COLO829 (cell line): ENCODE data around the gene SULT1A3.
A peak's percentile ranks its signal among the peaks of the same experiment; 100 is the strongest.
"Not testable (repeated sequence)": the region's sequence is repeated elsewhere in the genome, so short reads cannot be mapped to it uniquely, and the experiment has no call there.

Source experiments
- DNase-seq: peaks from one replicate; pipeline ENCODE4 v3.0.0; 2012; ENCODE audit warnings: low spot score

Gene SULT1A3

DNA sequence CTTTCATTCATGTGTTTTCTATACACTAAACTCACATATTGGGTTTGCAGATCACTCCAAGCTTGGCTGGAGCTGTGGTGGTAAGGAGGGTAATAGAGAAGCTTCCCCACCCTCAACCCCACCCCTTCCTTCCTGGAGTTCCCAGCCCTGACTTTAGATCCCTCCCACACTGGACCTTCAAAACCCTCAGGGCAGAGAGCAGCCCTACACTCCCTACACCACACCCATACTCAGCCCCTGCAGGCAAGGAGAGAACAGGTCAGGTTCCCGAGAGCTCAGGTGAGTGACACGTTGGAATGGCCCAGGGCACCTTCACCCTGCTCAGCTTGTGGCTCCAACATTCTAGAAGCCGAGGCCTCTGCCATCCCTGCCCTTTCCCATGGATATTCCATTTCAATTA is at the start of gene SULT1A3:
Gene SULT1A3, plus strand, starts transcription at position 207 of the 400 bp plus-strand sequence. CDS start 1,474 bp downstream, outside the sequence.
- DNase-seq = not testable (repeated sequence)

GRCh38 chr16:30151091-30151490 is 48.0 kb upstream of the SULT1A3 start:
- no peak for DNase-seq

DNA sequence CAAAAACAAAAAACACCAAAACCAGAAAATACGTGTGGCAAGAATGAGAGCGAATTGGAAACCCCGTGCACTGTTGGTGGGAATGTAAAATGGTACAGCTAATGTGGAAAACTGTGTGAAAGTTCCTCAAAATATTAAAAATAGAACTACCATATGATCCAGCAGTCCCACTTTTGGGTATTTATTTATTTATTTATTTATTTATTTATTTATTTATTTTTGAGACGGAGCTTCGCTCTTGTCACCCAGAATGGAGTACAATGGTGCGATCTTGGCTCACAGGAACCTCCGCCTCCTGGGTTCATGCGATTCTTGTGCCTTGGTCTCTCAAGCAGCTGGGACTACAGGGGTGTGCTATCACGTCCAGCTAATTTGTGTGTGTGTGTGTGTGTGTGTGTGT is 46.5 kb upstream of the SULT1A3 start:
- no peak for DNase-seq

GRCh38 chr16:30155188-30155587 is 43.9 kb upstream of the SULT1A3 start:
- DNase-seq = no peak

DNA sequence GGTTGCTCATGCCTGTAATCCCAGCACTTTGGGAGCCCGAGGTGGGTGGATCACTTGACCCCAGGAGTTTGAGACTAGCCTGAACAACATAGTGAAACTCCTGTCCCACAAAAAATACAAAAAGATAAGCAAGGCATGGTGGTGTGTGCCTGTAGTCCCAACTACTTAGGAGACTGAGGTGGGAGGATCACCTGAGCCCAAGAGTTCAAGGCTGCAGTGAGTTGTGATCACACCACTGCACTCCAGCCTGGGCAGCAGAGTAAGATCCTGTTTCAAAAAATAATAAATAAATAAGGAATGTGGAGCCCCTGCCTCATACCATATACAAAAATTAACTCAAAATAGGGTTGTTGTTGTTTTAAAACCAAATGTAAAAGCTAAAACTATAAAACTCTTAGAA is 41.8 kb upstream of the SULT1A3 start:
- no peak for DNase-seq

- no peak for DNase-seq
These were observed 35.5 kb upstream of the SULT1A3 start for GRCh38 chr16:30163538-30163937.

DNA sequence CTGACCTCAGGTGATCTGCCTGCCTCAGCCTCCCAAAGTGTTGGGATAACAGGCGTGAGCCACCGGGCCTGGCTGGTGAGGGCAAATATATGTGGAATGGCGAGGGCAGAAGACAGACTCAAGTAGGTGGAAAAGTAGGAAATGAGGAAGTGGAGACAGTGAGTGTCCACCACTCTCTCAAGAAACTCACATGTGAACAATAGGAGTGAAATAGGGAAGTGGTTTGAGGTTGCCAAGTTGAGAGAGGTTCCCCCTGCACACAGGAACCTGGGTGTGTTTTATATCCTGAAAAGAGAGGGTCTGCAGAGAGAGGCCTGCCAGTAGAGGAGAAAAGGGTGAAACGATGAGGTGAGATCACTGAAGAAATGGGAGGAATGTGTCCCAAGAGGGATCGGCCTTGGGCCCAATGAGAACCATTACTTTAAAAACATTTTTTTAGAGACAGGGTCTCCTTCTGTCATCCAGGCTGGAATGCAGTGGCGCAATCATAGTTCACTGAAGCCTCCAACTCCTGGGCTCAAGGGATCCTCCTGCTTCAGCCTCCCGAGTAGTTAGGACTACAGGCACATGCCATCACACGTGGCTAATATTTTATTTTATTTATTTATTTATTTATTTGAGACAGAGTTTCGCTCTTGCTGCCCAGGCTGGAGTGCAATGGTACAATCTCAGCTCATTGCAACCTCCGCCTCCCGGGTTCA is 32.7 kb upstream of the SULT1A3 start:
- no peak for DNase-seq

GRCh38 chr16:30168746-30169145 is 30.3 kb upstream of the SULT1A3 start:
- DNase-seq = not testable (repeated sequence)

DNA sequence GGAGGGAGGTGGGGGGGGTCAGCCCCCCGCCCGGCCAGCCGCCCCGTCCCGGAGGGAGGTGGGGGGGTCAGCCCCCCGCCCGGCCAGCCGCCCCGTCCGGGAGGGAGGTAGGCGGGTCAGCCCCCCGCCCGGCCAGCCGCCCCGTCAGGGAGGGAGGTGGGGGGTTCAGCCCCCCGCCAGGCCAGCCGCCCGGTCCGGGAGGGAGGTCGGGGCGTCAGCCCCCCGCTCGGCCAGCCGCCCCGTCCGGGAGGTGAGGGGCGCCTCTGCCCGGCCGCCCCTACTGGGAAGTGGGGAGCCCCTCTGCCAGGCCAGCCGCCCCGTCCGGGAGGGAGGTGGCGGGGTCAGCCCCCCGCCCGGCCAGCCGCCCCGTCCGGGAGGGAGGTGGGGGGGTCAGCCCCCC is 29.6 kb upstream of the SULT1A3 start:
- DNase-seq = not testable (repeated sequence)

GRCh38 chr16:30170145-30170544 is 28.9 kb upstream of the SULT1A3 start:
- not testable (repeated sequence) for DNase-seq

- DNase-seq = no peak
These were observed 26.0 kb upstream of the SULT1A3 start for GRCh38 chr16:30173054-30173453.

DNA sequence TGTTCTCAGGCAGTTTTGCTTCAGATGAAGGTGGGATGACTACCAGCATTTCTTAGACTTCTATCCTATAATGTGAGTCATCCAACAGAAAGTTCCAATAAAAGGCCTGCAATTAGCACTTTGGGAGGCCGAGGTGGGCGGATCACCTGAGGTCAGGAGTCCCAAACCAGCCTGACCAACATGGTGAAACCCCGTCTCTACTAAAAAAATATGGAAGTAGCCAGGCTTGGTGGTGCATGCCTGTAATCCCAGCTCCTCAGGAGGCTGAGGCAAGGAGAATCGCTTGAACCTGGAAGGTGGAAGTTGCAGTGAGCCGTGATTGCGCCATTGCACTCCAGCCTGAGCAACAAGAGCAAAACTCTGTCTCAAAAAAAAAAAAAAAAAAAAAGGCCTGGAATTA is 22.2 kb upstream of the SULT1A3 start:
- DNase-seq = not testable (repeated sequence)

DNA sequence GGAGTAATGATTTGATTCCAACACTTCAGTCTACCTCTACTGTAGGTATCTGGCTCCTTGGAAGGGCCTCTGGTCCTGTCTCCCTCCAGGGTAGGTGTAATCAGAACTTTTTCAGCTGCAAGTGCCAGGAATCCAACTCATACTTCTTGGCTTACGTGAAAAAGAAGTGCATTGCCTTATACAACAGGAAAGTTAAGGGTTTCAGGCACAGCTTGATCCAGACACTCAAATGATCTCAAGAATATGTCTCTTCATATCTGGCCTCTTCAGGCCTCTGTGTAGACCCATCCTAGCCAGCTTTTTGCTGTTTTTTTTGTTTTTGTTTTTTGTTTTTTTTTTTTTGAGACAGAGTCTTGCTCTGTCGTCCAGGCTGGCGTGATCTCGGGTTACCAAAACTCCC is 19.9 kb upstream of the SULT1A3 start:
- DNase-seq = no peak

DNA sequence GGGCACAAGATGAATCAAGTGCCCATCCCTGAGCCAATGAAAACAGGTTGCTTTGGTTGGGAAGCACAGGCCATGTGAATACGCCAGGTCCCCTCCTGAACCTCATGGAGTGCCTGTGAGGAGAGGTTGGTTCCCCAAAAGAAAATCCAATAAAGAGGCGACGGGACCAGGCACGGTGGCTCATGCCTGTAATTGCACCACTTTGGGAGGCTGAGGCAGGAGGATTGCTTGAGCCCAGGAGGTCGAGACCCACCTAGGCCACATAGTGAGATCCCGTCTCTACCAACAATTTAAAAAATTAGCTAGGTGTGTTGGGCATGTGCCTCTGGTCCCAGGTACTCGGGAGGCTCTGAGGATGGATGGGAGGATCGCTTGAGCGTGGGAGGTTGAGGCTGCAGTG is 19.1 kb upstream of the SULT1A3 start:
- no peak for DNase-seq

DNA sequence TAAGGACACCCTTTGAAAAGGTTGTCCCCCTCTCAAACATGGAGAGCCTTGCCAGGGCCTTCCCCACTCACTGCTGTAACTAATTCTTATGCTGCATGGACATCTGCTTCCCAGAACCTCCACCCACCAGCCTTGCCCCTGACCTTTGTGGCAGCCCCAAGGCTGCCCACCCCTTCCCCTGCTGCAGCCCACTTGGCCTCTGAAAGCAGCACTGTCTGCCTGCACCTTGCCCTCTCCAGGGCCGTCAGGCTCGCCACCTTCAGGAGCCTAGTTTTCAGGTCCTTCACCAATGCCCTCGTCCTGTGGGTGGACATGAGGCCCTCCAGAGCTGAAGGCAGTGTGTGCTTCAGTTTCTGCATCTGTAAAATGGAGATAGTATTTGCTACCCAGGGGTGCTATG is 18.3 kb upstream of the SULT1A3 start:
- DNase-seq = no peak

DNA sequence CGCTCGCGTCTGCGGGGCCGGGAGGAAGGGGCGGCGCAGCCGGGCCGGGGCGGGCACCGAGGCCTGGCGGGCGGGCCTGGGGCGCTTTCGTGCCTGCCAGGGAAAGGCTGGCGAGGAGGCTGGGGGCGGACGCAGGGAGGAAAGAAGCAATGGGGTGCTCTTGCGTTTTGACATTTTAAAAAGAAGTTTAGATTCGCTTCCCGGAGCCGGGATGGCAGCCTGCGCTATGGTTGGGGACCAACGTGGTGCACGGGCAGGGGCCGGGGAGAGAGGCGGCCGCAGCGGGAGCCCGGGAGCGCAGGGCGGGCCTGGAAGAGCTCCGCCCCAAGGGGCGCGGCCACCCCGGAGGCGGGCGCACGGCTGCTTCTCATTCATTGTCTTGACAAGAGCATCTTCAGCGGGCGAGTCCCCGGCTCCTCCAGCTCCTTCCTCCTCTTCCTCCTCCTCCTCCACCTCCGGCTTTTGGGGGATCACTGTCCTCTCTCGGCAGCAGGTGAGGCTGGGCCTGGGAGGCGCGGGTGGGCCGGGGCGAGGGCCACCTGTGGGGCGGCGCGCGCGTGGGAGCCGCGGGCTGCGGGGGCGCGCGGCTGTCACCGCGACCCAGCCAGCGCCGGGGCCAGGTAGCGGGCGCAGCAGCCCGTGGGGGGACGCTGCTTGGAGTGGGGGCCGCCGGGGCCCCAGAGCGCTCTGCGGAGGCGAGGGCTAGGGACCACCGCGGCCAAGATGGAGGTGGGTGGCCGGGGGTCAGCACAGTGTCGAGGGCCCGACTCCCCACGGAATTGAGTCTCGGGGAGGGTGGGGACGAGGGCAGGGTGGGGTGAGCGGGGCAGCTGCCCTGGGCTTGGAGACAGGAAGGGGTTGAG is 15.6 kb upstream of the SULT1A3 start, which contains the start of gene CORO1A:
Gene CORO1A, plus strand, starts transcription at position 370 of the 863 bp plus-strand sequence. CDS start 1,608 bp downstream, outside the sequence.
- peak; percentile 37 for DNase-seq

GRCh38 chr16:30184096-30184890 is 14.8 kb upstream of the SULT1A3 start:
- no peak for DNase-seq

DNA sequence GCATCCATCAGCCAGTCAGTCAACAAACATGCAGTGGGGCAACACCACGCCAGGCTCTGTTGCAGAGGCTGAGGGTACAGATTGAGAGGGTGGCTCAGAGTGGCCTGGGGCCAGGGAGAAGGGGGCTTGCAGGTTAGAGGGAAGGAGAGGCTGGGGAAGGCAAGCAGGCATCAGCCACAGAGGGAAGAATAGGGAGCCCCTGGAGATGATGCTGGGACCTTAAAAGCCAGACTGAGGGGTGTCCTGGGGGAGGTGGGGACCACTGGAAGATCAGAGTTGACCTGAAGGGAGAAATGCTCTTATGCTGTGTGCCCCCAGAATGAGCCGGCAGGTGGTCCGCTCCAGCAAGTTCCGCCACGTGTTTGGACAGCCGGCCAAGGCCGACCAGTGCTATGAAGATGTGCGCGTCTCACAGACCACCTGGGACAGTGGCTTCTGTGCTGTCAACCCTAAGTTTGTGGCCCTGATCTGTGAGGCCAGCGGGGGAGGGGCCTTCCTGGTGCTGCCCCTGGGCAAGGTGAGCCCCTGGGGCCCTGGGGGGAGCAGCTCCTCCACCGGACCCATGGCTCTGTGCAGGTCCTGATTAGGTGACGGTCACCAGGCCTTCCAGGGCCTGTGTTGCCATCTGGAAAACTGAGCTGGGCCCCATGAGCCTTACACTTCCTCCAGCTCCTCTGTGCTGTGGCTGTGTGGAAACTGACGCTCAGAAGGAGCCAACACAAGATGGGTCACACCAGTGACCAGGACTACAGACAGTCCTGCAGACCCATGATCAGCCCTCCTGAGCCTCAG is 14.0 kb upstream of the SULT1A3 start:
- DNase-seq = no peak

DNA sequence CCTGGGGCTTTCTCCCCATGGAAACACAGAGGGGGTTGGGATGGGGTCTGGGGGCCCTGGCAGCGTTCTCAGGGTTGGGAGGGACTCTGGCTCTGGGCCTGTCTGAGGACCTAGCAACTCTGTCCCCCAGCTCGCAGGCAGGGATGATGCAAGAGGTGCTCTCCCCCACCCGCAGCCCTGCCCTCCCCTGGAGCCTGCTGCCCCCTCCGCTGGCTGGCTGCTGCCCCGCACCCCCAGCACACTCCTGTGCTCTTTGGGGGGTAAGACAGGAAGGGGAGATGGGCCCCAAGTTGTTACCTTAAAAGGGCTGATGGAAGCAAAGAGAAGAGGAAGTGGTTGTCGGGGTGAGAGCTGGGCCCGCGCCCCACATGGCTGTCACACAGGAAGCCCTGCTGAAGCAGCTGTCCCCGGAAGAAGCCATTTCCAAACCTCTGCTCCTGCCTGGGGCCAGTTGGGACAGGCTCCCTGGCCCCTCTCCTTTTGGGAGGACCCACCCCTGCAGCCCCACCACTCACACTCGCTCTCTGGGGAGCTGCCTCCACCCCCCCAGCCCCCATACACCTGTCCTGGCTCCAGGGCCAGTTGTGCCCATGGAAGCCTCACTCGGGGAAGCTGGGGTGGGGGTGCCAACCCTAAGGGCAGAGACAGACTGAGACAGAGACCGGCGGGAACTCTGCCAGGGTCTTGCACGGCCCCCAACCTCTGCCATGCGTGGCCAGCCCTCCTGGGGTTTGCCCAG is 13.2 kb upstream of the SULT1A3 start:
- no peak for DNase-seq

- DNase-seq = no peak
These were observed 12.6 kb upstream of the SULT1A3 start for GRCh38 chr16:30186444-30186781.
